K562 treated with DMSO at 1 percent for 24 hours (cell line): ENCODE measurements around the gene TCAP. TPM values are rescaled to one million over a fixed set of nuclear protein-coding genes. Genes with fewer than 3 reads are reported as not detected.

Experiments used
- total RNA-seq: library from RNA; unstranded; fragments of 300-600 nt; gene quantifications from 2 replicates; pipeline ENCODE4 v1.2.3, GENCODE V29; 2022; ENCODE audit warnings: low read depth; ENCODE audit not compliant: insufficient read depth

The TCAP gene, protein sequence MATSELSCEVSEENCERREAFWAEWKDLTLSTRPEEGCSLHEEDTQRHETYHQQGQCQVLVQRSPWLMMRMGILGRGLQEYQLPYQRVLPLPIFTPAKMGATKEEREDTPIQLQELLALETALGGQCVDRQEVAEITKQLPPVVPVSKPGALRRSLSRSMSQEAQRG
- total RNA-seq, result 2.6 and 5.7 TPM in 2 replicates

DNA sequence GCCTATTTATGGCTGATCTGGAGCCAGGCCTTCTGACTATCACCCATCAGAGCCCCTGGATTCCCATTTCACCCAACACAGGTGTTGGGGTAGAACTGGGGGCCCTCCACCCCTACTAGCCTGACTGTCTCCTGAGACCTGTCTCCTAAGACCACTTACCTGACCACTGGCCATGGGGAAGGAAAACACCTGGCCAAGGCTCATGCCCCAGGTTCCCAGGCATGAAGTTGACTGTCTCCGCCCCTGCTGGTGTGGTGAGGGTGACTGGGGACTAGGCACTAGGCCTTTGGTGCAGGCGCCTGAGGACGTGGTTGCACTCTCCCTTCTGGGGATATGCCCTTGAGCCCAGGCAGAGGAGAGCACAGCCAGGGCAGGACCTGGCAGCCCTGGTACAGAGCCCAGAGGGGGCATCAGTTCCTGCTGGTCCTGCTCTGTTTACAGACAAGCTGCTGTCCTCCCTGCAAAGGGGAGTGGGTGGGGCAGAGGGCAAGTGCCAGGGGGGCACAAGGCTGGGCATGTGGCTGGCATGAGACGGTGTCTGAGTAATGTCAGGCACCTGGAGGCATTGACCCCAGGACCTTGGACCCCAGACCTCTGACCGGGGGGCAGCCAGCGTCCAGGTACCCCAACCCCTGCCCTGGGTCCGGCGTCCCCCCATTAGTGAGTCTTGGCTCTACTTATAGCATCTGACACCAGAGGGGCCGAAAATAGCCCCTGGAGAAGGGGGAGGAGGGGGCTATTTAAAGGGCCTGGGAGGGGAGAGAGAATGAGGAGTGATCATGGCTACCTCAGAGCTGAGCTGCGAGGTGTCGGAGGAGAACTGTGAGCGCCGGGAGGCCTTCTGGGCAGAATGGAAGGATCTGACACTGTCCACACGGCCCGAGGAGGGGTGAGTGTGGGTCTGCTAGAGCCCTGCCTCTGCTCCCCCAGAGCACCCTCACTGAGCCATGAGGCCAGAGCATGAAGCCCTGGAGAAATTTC is at the start of gene TCAP:
TCAP (plus strand) TSS at position 769 of the 981 bp plus-strand sequence; CDS start at position 780, 11 bp downstream.

DNA sequence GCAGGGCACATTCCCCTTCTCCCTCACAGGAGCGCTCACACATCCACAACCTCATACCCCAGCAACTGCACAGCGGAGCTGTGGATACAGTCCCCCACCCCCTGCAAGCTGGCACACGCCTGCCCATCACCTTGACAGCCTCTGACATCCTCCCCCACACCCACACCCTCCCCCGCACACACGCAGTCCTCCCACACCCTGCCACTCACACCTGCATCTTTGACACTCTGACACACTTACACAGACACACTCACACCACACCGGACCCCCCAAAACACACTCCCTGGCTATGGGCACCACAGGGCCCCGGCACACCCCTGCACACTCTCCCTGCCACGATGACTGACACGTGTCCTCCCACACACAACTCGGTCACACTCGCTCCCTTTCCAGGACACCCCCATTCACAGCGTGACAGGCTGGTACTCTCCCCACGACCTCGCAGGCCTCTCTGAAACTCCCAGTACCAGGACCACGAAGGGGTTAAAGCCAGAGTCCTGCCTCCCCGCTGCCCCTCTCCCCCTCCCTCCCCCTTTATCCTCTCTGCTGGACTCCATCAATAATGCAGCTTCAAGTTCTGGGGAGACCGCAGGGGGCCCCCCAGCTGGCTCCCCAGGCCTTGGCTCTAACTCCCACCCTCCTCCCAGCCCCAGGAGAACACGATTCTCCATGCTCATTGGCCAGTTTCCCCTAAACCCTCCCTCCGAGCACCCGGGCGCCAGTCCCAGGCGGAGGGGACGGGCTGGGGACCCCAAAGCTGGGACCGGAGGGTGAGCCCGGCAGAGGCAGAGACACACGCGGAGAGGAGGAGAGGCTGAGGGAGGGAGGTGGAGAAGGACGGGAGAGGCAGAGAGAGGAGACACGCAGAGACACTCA is 38.7 kb upstream of the TCAP start, which contains the start of gene PPP1R1B:
PPP1R1B (plus strand) TSS at position 782 of the 876 bp plus-strand sequence. CDS start 441 bp downstream, outside the sequence.

DNA sequence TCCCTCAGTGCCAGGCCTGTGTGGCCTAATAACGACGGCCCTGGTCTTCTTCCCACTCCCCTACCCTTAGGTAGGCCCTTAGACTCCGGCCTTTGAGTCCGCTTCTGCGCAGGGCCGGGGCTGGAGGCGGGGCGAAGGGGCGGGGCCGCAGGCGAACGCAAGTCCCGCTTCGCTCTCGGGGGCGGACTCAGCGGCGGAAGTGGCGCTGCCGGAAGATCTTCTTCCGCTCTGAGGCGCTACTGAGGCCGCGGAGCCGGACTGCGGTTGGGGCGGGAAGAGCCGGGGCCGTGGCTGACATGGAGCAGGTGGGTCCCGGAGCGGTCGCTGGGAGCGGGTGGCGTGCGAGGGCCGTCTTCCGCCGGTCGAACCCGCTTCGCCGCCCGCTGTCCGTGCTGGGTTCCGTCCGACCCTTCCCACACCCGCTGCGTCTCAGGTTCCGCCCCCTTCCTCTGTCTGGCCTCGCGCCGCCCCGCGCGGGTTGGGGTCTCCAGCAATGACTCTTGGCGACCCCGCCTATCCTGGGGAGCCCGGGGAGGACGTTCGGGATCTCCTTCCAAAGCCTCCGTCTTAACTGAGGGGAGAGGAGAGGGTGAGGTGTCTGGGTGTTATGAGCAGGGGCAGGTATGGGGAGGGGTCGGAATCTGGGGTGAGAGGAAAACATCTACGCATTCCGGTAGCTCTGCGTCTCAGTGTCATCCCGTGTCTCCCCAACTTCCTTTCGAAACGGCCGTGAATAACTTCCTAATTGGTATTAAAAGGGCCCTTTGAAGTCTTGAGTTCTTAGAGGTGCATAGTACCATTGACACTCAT is 28.0 kb upstream of the TCAP start, which contains the start of gene STARD3:
STARD3 (plus strand) TSS at position 218 of the 810 bp plus-strand sequence. CDS start 16,388 bp downstream, outside the sequence.

DNA sequence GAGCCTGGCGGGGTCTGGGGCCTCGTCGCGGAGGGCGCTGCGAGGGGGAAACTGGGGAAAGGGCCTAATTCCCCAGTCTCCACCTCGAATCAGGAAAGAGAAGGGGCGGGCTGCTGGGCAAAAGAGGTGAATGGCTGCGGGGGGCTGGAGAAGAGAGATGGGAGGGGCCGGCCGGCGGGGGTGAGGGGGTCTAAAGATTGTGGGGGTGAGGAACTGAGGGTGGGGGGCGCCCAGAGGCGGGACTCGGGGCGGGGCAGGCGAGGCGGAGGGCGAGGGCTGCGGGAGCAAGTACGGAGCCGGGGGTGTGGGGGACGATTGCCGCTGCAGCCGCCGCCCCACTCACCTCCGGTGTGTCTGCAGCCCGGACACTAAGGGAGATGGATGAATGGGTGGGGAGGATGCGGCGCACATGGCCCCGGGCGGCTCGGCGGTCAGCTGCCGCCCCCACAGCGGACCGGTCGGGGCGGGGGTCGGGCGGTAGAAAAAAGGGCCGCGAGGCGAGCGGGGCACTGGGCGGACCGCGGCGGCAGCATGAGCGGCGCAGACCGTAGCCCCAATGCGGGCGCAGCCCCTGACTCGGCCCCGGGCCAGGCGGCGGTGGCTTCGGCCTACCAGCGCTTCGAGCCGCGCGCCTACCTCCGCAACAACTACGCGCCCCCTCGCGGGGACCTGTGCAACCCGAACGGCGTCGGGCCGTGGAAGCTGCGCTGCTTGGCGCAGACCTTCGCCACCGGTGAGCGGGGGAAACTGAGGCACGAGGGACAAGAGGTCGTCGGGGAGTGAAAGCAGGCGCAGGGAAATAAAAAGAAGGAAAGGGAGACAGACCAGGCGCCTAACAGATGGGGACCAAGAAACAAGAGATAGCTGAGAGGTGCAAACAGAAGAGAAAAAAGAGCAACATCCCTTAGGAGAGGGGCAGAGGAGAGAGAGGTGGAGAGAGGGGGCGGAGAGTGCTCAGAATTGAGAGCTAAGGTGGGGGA is 3.1 kb downstream of the TCAP start, which contains the start of gene PNMT:
PNMT (plus strand) TSS at position 509 of the 980 bp plus-strand sequence; CDS start at position 532, 23 bp downstream.

DNA sequence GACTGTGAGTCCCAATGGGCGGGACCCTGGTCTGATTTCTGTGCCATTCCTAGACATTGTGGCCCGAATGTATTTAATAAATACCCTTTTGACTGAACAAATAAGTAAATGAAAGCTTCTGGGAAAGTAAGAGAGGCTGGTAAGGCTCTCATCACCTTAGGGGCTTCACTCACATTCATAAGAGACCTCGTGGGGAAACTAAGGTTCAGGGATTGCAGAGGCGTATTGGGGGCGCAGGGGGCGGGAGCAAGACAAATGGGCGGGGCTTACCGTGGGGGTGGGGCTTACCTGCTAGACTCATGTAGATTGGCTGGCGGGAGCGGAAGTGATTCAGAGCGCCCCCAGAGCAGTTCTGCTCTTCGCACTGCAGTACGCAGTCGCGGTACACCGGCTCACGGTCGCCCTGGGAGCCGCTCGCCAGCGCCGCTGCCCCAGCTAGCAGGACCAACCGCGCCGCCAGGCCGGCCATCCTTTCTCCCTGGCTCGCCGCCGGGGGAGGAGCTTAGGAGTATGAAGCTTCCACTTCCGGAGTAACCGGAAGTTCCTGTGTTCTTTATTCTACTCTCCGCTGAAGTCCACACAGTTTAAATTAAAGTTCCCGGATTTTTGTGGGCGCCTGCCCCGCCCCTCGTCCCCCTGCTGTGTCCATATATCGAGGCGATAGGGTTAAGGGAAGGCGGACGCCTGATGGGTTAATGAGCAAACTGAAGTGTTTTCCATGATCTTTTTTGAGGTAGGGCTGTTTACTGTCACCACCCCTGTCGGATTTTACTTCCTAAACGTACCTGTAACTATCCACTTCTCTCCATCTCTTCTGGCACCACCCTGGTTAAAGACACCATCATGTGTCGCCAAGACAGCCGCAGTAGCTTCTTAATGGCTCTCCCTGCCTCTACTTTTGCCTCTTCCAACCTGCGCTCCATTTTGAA is 22.7 kb downstream of the TCAP start, which contains the start of gene PGAP3:
PGAP3 (minus strand) TSS at position 512 of the 929 bp plus-strand sequence; CDS start at position 469, 43 bp downstream.

DNA sequence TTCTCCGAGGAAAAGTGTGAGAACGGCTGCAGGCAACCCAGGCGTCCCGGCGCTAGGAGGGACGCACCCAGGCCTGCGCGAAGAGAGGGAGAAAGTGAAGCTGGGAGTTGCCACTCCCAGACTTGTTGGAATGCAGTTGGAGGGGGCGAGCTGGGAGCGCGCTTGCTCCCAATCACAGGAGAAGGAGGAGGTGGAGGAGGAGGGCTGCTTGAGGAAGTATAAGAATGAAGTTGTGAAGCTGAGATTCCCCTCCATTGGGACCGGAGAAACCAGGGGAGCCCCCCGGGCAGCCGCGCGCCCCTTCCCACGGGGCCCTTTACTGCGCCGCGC is 34.6 kb downstream of the TCAP start, which contains the start of gene ERBB2:
ERBB2 (plus strand) TSS at position 247 of the 330 bp plus-strand sequence. CDS start 175 bp downstream, outside the sequence.

Other genes starting within 250 kb of the TCAP start
- gene MED1, start 214.1 kb upstream of the TCAP start, total RNA-seq, result 18.2 and 20.7 TPM in 2 replicates
- 26.6 and 28.7 TPM in 2 replicates for gene CDK12, start 203.9 kb upstream of the TCAP start, total RNA-seq
- not detected in 2 replicates for gene NEUROD2, start 57.4 kb upstream of the TCAP start, total RNA-seq
- 0.21 TPM in 1 of 2 replicates, not detected in the other for gene PPP1R1B, start 38.4 kb upstream of the TCAP start, total RNA-seq
- 97.0 and 108 TPM in 2 replicates for gene STARD3, start 28.2 kb upstream of the TCAP start, total RNA-seq
- 5.6 and 7.1 TPM in 2 replicates for gene PNMT, start 3.1 kb downstream of the TCAP start, total RNA-seq
- 9.9 and 13.3 TPM in 2 replicates for gene PGAP3, start 22.7 kb downstream of the TCAP start, total RNA-seq
- gene ERBB2, start 34.7 kb downstream of the TCAP start, total RNA-seq, result 7.0 and 8.5 TPM in 2 replicates
- gene MIEN1, start 65.2 kb downstream of the TCAP start, total RNA-seq, result 95.9 and 103 TPM in 2 replicates
- gene GRB7, start 72.6 kb downstream of the TCAP start, total RNA-seq, result 8.2 and 10.4 TPM in 2 replicates
- gene IKZF3, start 199.0 kb downstream of the TCAP start, total RNA-seq, result 0.05 and 0.24 TPM in 2 replicates
- gene ZPBP2, start 202.9 kb downstream of the TCAP start, total RNA-seq, result not detected in 2 replicates